DMS153 treated with DMSO at 0.1 percent for 48 hours (cell line): ENCODE data around the gene UVSSA.

Source experiments
- DNase-seq: peaks from one replicate; lab custom pipeline; 2025; ENCODE audit not compliant: unreplicated experiment; lab: John Stamatoyannopoulos, UW

The UVSSA gene, protein sequence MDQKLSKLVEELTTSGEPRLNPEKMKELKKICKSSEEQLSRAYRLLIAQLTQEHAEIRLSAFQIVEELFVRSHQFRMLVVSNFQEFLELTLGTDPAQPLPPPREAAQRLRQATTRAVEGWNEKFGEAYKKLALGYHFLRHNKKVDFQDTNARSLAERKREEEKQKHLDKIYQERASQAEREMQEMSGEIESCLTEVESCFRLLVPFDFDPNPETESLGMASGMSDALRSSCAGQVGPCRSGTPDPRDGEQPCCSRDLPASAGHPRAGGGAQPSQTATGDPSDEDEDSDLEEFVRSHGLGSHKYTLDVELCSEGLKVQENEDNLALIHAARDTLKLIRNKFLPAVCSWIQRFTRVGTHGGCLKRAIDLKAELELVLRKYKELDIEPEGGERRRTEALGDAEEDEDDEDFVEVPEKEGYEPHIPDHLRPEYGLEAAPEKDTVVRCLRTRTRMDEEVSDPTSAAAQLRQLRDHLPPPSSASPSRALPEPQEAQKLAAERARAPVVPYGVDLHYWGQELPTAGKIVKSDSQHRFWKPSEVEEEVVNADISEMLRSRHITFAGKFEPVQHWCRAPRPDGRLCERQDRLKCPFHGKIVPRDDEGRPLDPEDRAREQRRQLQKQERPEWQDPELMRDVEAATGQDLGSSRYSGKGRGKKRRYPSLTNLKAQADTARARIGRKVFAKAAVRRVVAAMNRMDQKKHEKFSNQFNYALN

DNA sequence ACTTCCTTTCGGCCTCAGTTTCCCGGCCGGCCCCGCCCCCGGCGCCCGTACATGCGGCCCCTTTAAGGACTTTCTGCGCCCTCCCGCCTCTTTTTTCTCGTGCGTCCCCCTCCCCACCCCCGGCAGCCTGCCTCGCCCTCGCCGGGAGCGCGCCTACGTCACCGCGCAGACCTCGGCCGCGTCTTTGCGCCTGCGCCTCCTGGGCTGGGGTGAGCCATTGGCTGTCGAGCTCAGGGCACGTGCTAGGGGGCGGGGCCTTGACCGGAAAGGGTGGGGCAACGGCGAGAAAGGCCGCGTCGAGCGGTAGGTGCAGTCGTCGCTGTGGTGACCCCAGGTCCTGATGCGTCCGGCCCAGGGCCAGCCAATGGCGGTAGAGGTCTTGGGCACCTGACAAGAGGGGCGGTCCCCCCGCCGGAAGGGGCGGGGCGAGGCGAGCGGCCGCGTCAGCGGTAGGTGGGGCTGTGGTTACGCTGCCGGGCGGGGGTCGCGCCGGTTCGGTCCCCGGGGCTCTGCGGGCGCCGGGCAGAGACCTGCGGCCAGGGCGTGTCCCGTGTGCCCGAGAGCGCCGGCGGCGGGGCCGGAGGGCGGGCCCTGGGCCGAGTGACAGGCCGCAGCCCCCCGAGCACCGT, at the start of gene UVSSA:
UVSSA (plus strand) TSS at position 428 of the 629 bp plus-strand sequence. CDS start 884 bp downstream, outside the sequence.
- peak; percentile 82 for DNase-seq

DNA sequence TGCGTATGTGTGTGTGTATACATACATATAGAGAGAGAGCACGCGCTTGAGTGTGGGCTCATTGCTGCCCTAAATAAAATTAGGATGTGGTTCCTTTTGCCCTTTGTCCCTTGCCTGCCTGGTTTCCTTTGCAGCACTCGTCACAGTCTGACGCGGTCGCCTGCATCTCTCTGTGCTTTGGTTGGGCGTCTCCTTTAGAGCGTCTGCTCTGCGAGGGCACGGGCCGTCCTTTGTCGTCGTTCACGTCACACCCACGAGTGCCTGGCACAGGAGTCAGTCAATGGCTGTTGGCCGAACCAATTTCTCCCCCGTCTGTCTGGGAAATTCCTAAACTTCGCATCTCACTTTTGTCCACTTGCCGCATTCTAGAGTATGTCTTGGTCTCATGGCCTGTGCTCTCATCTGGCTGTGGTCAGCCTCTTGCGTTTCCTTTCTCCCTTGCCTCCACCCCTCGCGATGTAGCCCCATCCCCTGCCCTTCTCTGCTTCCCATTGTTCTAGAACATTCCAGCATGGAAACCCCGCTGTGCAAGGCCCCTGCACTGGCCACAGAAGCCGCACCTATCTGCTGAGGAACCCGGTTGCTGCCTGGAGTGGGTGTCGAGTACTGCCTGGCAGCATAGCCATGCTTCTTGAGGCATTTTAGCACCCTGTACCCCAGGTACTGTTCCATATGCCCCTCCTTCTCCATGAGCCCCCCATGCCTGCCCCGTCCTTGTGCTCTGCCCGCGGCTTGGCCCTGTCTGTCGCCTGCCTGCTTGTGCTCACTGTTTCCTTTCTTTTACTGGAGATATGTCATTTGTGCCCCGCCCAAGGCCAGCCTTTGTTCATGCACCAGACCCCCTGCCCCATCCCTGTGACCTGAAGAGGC, 49.3 kb upstream of the UVSSA start:
- no peak for DNase-seq

DNA sequence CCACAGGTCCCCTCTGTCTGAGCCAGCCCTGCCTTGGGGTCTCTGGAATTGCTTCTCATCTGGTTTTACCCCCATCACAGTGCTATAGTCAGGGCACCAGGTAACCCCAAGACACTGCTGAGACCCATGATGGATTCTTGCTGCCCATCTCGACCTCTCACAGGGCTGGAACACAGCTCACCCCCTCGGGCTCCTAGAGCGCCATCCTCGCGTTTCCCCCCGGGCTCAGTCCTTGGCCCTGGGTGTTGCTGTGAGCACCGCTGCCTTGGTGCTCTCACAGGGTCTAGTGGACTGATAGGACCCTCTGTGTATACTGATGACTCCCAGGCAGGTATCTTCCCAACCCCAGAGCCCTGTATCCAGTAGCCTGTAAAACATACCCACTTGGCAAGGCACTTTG, 48.5 kb upstream of the UVSSA start:
- DNase-seq, result no peak

DNA sequence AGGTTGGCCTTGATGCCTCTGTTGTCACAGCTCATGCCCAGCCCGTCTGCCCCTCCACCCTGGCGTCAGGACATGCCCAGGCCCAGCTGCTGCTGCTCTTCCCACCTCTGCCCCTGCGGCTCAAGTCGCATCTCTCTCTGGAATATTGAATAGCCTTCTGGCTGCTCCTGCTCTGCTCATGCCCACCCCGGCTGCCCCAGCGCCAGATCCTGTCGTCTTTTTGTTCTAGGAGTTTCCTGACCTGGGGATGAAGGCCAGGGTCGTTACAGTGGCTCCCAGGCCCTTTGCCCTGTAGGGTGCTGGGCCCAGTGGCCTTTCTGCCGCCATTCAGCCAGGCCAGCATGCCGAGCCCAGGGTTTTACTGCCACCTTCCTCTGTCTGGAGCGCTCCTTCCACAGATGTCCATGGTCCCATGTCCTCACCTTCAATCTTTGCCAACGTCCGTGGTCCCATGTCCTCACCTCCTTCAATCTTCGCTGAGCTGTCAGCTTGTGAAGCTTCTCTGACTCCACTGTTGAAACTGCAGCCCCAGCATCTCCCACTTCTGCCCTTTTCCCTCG, 47.6 kb upstream of the UVSSA start:
- DNase-seq, result no peak

DNA sequence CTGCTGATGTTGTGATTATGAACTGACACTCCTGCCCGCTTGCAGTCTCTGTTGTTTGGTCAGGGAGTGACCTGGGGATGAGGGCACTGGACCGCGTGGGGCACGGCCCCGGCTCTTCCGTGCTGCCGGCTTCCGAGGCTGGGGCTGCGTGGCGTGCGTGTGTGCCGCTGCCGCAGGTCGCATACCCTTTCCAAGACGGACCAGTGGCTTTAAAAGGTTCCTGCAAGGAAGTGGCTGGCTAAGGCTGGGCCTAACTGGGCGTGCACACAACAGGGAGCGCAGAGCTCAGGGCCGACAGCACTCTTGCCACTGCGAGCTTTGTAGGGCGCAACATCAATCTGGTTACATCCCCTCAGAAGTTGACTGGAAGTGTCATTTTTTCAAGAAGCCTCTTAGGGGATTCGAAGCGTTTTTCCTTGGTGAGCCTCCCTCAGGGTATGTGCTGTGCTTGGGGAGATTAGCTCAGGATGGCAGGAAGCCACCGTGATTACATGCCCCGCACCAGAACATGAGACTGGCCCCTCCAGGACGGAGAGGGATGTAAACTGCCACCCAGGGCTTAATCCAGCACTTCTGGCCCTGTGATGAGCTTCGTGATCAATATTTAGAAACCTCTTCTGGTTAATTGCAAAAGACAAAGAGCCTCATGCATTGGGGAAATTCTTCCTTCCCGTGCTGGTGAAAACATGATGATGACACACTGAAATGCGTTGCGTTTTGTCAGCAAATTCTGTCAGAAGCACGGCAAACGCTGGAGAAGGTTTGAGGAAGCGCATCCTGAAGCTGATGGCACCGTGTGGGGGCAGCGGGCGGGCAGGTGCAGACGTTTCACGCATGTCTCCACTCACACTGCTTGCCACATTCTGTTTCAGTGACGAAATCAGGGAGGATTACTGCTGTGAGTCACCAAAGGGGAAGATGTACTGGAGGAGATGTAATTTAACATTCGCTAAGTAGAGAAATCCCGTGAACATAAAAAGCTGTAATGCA, 46.2 kb upstream of the UVSSA start:
- DNase-seq, result no peak

DNA sequence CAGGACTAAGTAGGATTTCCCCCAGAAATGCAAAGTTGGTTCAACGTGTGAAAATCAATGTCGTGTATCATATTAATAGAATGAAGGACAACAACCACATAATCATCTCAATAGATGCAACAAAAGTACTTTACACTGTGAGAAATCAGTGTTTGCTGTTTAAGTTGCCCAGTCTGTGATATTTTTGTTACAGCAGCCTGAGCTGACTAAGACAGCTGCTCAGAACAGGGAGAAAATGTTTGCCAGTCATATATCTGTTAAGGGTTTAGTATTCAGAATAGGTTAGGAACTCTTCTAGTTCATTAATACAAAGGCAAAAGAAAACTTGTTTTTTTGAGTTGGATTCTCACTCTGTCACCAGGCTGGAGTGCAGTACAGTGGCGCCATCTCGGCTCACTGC, 44.8 kb upstream of the UVSSA start:
- DNase-seq, result no peak

DNA sequence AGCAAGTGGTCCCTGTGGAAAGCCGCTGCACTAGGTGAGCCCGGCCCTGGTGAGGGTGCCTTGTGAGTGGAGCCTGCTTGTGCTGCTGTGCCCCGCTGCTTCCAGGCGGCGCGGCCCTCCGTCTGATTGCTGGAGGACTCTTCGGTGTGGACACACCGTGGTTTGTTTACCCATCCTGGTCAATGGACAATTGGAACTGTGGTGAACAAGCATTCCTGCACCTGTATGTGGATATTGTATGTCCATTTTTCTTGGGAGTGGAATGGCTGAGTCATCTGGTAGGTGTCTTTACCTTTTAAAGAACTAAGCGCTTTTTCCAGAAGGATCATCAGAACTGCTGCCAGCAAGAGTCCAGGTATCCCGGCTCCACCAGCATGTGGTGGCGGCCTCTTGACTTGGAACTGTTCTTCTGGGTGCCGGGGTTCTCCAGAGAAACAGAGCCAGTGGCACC, 41.7 kb upstream of the UVSSA start:
- DNase-seq, result no peak

DNA sequence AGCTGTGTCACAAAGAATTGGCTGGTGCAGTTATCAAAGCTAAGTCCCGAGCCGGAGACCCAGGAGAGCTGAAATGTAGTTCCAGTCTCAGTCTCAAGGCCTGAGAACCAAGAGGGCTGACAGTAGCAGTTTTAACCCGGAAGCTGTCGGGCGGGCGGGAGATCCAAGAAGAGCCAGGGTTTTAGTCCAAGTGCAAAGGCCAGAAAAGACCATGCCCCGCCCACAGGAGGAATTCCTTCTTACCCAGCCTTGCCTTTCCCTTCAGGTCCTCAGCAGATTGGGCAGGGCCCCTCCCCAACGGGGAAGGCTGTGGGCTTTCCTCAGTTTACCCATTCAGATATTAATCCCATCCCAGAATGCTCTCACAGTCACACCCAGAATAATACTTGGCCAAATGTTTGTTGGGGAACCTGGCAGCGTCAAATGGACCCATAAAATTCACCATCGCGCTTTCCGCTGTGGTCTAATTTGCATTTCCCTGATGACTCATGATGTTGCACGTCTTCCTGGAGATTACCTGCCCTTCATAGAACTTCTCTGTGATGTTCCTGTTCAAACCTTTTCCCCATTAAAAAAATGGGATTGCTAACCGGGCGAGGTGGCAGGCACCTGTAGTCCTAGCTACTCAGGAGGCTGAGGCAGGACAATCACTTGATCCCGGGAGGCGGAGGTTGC, 41.1 kb upstream of the UVSSA start:
- no peak for DNase-seq

DNA sequence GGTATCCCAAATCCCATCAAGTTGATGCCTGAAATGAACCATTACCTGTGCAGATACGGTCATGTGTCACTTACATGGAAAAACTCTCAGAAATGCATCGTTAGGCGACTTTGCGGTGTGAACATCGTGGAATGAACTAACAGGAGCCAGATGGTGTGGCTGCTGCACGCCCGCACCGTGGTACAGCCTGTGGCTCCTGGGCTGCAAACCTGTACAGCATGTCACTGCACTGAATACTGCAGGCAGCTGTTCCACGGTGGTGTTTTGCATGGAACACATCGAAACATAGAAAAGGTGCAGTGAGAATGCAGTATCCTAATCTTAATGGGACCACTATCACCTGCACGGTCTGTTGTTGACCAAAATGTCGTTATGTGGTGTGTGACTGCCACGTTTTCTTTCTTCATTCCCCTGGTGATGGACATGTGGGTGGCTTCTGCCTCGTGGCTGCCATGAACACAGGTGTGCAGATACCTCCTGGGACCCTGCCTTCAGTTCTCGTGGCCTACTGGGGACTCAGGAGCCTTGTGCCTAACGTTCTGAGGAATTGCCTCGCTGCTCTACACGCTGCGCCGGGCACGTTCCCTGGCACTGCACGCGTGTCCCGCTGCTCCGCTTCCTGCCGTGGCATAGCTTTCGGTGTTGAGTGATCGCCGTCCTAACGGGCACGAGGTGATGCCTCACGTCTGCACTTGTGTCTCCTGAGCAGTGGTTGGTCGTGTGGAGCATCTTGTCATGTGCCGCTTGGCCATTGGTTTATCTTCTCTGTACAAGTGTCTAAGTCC, 38.9 kb upstream of the UVSSA start:
- DNase-seq, result no peak

DNA sequence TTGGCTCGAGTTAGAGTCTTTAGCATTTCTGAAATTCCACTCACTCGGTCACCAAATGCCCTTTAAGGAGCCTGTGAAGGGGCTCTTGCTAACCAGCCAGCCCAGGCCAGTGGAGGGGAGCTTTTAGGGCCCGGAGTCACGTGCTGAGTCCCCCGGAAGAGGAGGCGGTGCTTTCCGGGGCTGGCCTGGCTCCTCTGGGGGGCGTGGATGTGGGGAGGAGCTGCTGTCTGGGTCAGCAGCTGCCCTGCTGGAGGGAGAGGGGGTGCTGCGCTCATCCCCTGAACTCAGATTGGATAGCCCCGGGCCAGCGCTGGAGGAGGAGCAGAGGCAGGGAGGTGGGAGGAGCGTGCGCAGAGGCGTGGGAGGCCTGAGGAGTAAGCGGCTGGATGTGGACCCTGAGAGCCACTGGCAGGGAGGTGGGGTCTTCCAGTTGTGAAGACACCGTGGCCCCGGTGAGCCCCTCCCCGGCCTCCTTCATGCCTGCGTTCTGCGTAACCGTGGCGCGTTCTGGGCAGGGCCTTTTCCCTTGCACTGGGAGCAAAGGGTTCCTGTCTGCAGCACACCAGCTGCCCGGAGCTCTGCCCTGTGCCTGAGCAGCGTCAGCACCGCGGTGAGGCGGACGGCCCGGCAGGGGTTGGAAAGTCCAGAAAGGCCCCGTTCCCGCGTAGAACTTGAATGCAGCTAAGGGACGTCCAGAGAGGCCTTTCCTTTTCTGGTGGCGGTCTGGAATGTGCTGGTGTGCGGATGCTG, 37.6 kb upstream of the UVSSA start:
- DNase-seq, result no peak

DNA sequence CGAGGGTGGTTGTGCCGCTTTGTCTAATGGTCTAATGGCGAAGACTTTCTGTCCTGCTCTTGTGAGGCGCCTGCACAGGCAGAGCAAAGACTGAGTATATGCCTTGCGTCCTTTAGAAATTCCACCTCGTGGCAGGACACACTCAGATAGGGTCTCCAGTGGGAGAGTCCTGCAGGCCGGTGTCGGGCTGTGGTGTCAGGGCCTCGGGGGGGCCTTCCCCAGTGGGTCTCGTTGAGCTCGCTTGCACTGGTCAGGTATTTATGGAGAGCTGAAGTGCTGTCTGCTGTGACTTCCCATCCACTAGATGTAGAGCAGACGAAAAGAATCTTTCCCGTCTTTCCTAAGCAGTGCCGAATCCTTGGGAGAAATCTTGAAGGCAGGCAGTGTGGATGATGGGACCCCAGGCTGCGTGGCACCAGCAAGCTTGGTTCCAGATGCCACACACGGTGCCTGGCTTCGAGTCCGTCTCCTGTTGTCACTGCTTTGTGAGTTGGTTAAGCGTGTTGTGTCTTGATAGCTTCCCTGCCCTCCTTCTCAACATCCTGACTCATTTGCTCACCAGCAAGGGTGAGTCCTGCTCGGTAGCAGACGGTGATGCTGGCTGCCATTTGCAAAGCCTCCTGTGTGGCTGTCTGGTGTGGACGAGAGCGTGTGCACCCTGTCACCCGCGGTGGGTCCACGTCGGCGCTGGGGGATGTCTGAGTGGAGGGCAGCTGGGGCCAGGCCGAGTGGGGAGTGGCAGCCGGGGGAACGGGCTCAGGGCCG, 36.8 kb upstream of the UVSSA start:
- no peak for DNase-seq

DNA sequence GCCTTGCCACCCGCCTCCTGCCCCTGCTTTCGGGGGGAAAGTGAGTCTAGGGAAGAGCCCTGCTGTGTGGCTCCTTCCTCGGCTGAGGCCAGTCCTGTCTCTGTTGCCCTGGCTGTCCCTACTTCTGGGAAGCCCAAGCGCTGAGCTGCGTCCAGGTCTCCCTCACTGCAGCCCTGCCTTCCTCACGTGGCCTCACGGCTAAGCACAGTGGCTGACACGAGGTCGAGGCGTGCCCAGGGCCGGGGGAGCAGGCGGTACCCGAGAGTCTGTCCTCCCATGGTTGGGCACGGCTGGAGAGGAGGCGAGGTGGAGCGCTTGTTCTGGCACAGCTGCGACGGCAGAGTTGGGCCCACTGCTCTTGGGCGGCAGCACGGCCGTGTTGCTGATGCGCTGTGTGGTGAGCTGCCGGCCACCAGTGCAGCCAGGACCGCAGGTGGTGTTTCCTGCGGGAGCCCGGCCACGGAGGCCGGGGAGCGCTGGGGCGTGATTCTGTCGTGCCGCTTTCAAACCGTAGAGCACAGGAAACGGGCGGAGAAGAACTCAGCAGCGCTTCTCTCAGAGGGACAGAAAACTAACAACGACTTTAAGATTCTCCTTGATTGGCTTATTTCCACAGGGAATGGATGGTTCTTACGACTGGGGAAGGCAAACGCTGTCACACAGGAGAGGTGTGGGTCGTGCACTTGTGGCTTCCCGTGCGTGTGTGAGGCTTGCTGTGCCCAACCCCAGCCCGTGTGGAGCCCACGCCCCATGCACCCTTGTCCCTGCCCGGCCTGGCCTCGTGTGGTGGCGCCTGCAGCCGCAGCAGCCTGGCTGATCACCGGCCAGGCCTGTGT, 36.0 kb upstream of the UVSSA start:
- no peak for DNase-seq

DNA sequence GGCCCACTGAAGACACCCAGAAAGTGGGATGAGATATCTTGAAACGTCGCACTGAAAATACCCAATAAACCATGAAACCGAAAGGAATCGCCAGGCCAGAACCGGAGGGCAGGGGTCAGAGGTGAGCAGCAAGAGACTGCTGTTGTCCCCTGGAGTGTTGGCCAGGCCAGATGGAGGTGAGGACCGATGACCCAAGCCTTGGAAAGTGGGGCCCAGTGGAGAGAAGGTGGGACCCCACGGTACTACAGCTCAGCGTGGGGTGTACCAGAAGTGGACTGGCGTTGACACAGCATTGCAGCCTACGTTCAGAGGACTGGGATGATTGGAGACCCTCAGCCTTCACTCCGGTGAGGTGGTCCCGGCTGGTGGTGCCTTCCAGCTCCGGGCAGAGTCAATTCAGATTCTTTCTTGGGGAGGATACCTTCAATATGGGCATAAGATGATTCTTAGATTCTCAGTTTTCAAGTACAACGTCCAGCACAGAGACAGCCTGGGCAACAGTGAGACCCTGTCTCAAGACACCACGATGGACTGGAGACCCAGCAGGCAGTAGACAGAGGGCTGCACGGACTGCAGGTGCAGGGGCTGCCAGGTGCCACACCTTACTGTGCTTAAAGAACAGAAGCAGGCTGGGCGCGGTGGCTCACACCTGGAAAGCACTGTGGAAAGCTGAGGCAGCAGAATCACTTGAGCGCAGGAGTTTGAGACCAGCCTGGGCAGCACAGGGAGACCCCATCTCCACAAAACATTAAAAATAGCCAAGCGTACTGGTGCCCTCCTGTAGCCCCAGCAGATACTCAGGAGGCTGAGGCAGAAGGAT, 34.0 kb upstream of the UVSSA start:
- DNase-seq, result no peak

DNA sequence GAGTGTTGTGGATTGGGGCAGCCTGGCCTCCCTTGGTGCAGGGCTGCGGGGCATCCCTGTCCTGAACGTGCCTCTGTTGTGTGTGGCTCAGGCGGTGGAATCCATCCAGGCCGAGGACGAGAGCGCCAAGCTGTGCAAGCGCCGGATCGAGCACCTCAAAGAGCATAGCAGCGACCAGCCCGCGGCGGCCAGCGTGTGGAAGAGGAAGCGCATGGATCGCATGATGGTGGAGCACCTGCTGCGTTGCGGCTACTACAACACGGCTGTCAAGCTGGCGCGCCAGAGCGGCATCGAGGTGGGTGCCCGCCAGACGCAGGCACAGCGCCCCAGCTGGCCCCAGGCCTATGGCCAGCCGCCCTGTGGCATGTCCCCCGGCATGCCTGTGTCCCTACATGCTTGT, 31.7 kb upstream of the UVSSA start:
- no peak for DNase-seq
